GM21576 (cell line): Measurements from ENCODE around the gene KIAA0232.
"Not testable (repeated sequence)": the region's sequence is repeated elsewhere in the genome, so short reads cannot be mapped to it uniquely, and the experiment has no call there.

ENCODE experiments used
- ATAC-seq: cut with Tn5 transposase; IDR thresholded peaks from one replicate; pipeline ENCODE4 v1.9.1; 2021; ENCODE audit warnings: mild to moderate bottlenecking, moderate library complexity; ENCODE audit not compliant: unreplicated experiment

KIAA0232 gene

DNA sequence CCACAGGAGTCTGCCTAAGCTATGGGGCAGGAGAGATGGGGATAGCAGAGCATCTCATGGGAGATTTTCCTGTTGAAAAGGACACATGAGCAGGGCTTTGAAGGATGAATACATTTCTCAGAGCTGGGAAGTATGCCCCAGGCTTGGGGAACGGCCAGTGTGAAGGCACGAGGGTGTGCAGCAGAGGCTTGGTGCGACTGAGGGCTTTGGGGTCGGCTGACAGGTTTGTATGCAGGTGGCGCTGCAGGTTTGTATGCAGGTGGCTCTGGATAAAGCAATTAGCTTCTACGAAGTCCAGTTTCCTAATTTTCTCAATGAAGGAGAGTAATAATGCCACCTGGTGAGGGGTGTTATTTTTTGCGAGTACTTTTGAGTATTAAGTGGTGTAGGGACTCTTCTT, 6.8 kb upstream of the KIAA0232 start:
- no peak for ATAC-seq

DNA sequence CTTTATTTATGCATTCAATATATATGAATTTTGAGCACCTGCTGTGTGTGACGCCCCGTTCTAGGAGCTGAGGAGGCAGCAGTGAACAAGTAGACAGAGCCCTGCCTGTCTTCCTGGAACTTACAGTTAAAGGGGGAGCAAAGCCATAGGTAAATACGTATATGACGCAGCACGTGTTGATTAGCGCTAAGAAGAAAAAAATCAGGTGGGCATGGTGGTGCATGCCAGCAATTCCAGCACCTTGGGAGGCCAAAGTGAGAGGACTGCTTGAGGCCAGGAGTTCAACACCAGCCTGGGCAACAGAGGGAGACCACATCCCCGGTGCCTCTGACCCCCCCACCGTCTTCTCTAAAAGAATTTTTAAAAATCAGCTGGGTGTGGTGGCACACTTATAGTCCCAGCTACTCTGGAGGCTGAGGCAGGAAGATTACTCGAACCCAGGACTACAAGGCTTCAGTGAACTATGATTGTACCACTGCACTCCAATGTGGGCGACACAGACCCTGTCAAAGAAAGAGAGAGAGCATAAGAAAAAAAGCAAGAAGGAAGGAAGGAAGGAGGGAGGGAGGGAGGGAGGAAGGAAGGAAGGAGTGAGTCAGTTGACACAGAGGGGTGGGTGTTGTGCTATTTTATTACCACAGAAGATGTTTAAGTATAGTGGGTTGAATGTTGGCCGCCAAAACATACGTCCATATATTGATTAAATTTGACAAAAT, 5.4 kb upstream of the KIAA0232 start:
- no peak for ATAC-seq

DNA sequence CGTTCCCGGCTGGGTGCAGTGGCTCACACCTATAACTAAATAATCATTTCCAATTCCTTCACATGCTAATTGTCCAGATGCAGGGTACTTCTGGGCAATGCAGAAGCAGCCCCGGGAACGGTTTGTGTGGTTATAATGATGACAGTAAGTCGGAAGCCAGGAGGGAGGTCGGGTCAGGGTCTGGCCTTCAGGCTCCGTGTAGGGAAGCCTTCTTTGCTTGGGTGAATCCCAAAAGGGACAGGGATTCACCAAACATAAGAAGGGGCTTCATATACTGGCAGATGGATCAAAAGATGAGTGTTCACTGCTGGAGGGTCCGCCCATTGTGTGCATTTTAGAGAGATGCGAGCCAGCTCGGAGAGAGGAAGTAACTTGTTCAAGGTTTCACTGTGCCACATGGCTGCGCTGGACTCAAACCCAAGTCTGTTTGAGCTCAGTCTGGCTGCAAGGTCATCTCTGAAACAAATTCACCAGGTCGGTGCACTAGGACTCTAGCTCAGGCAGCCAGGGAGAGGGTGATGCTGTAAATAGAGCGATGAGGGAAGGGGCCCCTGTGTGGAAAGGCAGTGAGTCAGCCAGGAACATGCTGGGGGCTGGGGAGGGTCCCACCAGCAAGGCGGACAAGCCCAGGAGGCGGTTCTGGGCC, 4.8 kb upstream of the KIAA0232 start:
- no peak for ATAC-seq

DNA sequence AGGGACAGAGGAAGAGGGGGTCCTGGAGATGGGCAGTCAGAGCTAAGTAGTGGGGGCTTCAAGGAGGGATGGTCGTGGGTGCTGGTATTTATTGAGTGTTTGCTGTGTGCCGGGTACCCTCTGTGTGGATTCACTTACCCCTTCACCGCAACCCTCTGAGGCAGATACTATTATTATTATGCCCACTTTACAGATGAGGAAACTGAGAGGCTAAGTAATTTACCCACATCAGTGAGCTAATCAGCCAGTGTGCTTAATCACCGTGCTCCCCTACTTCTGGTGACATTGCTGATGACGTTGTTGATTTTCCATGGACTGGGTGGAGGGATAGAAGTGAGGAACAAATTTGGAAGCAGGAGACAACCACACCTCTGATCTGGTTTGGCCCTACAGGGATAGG, 4.1 kb upstream of the KIAA0232 start:
- no peak for ATAC-seq

DNA sequence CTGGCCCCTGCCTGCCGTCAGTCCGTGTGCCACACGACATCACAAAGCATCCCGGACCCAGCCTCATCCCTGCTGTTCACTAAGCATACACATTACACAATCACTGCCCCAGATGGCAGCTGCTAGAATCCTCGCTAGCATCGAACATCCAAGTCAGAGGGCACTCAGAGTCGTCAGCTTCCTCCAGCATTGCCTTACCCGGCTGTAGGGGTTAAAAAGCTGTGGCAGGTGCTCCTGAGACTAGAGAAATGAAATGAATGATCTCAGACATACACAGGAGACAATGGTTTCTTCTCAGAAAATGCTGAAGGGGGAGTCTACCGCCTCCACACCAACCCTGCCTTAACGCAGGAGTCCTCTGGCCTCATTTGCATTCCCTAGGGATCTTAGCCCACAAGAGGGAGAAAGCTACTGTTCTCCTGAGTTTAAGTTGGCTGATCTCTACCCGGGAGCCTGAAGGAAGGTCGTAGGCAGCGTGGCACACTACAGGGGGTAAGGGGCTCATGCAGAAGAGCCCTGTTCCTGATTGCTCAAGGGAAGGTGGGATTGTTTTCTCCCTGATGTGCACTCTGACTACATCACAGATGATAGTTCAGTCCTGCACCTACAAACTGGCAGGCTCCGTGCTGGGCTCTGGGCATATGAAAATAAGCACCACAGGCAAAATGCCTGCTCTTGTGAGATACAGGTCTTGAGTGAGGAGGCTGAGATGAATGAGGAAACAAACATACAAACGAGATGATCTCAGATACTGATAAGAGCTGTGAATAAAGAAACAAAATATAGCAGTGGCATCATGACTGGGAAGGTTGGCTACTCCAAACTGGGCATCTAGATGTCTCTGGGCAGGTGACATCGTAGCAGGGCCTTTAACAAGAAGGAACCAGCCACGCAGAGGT, 2.6 kb upstream of the KIAA0232 start:
- ATAC-seq, result no peak

DNA sequence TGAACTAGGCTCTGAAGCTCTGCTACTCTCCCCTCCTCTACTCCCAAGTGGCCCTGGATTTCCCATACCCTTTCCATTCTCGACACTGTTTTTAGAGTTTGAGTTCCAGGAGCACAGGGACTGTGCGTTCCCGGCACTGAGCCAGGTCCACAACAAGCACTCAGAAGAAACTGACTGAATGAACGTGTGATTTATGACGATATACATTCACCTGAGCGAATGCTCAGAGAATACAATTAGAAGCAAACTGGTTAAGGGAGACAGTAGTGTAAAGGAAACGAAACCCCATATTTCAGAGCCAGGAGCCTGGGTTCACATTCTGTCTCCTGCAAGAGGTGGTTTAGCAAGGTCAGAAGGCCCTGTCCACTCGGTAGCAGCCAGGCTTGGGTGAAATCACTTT, 1.4 kb upstream of the KIAA0232 start:
- no peak for ATAC-seq

DNA sequence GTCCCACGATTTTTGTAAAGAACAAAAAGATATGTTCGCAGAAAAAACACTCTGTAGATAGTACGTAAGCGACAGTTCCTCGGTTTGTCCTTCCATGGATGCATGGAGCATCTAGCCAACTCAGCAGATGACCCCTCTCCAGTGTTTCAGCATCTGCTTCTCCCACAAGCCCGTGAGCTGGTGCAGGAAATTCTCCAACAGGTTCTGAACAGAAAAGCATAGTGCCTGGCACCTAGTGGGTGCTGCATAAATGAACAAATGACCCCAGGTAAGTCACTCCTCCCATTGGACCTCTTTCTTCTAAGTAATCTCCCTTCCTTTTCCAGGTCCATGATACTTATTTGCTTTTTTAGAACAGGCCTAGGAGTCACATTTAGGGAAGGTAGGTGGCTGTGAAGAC, 966 bp upstream of the KIAA0232 start:
- ATAC-seq, result no peak

DNA sequence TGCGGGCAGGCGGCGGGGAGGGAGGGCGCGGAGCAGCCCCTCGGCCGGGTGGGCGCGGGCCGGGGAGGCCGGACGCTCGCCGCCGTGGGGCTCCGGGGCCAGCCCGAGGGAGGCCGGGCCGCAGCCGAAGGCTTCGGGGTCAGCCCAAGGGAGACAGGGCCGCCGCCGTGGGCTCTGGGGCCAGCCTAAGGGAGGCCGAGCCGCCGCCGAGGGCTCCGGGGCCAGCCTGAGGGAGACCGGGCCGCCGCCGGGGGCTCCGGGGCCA, 251 bp downstream of the KIAA0232 start:
- ATAC-seq, result peak; percentile 12

DNA sequence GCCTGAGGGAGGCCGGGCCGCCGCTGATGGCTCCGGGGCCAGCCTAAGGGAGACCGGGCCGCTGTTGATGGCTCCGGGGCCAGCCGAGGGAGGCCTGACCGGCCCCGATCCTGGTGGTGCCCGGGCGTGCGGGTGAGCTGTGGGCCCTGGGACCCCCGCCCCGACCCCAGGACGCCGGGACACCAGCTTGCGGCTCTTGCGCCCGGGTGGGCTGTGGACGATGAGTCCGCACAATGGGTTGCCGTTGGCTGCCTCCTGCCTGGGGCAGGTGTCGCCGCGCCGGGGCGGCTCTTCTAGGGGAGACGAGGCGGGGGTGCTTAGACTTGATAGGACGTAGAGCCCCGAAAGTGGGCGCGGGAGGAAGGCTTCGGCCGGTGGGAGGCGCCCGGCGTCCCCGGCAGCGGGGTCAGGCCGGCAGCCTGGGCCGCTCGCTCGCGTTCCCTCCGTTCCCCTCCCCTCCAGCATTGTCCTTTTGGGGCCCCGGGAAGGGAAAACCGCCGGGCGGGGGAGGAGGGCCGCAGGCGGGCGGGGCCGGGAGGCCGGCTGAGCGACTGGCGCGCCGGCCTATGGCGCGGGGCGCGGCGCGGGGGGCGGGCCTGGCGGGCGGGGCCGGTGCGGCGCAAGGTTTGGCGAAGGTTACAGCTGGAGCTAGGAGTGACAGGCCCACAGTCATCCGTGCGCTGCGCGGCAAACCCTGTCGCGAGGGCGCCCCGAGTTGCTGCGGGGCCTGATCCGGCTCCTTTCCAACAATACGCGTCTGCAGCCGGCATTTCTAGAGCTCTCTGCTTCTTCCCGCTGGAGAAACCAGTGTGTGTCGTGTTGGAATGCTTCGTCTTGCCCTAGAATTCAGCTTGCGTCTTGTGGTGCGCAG, 819 bp downstream of the KIAA0232 start:
- peak; percentile 66 for ATAC-seq

DNA sequence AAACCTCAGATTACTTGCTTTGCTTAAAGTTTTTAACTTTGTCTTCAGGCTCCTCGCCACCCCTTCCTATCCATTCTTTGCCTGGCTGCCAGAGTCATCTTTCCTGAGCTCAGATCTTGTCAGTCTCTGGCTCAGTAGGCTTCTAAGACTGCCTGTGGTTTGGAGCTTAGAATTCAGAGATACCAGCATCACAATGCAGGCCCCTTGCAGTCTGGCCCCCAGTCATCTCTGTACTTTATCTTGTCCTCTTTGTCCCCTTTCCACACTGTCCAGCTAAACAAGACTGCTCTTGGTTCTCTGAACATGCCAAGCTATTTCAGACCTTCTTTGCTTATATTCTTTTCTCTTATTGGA, 3.0 kb downstream of the KIAA0232 start:
- no peak for ATAC-seq

DNA sequence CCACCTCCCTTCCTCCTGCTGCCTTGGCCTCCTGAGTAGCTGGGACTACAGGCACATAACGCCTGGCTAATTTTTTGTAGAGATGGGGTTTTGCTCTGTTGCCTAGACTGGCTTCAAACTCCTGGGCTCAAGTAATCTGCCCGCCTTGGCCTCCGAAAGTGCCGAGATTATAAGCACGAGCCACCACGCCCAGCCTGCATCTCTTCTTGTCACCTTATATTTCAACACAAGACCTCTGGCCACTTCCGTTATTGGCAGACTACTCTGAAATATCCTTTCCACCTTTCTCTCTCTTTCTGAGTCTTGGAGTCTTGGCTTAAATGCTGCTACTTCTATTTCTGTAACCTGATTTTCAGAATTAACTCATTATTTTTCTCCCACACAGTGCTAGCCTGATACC, 5.6 kb downstream of the KIAA0232 start:
- ATAC-seq, result no peak

DNA sequence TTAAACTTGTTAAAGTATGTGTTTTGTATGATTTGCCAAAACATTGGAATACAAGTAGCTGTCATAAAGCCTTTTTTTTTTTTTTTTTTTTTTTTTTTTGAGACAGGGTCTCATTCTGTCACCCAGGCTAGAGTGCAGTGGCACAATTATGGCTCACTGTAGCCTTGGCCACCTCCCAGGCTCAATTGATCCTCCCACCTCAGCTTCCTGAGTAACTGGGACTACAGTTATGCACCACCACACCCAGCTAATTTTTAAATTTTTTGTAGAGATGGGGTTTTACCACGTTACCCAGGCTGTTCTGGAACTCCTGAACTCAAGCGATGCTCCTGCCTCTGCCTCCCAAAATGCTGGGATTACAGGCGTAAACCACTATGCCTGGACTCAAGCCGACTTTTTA, 8.7 kb downstream of the KIAA0232 start:
- ATAC-seq, result not testable (repeated sequence)

DNA sequence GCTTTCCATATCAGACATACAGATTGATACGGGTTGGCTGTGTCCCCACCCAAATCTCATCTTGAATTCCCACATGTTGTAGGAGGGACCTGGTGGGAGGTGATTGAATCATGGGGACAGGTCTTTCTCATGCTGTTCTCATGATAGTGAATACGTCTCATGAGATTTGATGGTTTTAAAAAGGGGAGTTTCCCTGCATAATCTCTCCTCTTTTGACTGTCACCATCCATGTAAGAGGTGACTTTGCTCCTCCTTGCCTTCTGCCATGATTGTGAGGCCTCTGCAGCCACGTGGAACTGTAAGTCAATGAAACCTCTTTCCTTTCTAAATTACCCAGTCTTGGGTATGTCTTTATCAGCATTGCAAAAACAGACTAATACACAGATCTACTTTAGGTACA, 9.3 kb downstream of the KIAA0232 start:
- ATAC-seq, result not testable (repeated sequence)

DNA sequence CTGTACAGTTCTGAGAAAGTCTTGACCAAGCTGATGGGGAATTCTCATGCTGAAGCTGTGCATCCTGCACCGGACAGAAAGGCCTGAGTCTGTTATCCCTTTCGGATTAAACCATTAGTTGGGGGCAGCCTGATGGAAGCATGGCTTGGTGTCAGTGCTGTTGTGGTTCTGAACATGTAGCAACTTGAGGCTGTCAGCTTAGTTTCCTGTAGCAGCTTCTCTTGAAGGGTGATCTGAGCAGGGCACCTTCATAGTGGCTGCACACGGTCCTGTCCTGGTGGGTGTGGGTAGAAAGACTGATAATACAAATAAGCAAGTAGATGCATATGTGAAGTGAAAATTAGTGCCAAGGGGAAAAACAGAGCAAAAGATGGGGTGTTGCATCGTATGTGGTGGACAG, 11.7 kb downstream of the KIAA0232 start:
- no peak for ATAC-seq

DNA sequence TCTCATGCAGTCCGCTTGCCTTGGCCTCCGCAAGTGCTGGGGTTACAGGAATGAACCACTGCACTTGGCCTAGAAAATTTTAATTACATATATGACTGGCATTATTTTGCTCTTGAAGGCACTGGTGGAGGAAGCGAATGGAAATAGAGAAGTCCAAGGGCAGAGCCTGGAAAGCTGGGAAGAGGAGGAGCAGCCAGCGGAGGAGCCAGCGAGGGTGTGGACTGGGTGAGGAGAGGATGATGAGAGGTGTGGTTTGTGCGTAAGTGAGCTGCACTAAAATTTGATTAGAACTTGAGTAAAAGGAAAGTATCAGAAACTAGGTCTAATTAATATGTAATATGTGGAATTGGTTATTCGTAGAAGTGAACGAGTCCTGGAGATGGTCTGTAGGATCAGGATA, 13.3 kb downstream of the KIAA0232 start:
- no peak for ATAC-seq

DNA sequence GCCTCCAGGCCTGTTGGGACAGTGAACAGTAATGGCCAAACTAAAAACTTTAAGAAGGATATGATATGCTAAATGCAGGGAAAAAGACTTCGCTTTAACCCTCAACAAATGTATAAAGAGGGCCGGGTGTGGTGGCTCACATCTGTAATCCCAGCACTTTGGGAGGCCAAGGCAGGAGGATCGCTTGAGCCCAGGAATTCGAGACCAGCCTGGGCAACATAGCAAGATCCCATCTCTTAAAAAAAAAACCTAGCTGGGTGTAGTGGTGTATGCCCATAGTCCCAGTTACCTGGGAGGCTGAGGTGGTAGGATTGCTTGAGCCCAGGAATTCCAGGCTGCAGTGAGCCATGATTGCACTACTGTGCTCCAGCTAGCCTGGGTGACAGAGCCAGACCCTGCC, 14.8 kb downstream of the KIAA0232 start:
- not testable (repeated sequence) for ATAC-seq

DNA sequence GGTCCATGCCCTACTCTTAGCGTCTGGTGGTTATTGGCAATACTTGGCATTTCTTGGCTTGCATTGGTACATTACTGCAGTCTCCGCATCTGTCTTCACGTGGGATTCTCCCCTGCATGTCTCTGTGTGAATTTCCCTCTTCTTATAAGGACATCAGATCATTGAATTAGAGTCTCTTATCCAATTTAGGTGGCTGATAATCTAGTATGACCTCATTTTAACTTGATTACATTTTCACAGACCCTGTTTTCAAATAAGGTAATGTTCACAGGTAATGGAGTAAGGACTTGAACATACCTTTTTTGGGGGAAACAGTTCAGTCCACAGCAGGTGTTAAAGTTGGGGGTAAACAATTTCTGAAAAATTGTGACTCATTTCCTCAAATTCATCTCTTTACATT, 16.6 kb downstream of the KIAA0232 start:
- ATAC-seq, result no peak

DNA sequence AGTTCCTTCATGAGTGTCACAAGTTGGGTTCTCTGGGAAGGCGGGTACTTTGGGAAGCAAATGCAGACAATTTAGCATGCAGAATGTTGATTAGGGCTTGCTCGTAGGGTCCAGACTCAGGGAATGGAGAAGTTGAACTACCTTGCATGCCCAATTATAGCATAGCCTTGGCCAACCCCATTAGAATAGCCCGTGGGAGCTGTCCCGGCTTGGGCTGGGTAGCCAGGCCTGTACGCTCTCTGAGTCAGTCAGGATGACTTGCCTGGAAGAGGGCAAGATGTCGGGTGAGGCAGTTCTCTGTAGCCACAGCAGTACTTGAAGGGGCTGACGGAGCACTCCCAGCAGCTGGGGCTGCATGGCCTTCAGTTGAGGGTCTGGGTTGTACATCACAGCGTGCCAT, 19.5 kb downstream of the KIAA0232 start:
- no peak for ATAC-seq

DNA sequence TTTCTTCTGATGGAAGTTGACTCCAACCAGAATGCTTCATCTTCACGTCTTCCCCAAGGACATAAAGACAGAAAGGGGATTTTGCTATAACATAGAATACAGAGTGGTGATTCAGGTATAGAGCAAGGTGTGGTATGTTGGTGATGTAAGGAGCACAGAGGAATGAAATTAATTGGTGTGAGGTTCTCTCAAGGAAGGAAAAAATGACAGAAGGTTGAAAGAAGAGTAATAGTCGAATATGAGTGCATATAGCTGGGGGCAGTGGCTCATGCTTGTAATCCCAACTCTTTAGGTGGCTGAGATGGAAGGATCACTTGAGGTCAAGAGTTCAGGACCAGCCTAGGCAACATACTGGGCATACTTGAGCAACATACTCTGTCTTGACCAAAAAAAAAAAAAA, 20.1 kb downstream of the KIAA0232 start:
- ATAC-seq, result no peak

DNA sequence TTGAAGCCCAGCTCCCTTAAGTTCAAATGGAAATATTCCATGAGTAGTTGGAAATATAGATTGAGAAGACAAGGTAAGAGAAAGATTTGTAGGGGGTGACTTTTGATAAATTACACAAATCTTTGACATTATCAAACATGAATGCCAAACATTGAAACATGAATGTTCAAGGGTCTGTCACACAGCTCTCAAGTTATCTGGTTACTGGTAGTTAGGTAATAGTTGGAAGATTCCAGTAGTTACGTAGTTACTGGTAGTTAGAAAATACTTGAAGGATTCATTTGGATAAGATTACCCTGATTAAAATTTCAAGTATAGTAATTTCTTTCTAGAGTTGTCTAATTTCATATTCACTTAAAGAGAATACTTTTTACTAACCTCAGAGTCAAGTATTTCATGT, 20.7 kb downstream of the KIAA0232 start:
- no peak for ATAC-seq

DNA sequence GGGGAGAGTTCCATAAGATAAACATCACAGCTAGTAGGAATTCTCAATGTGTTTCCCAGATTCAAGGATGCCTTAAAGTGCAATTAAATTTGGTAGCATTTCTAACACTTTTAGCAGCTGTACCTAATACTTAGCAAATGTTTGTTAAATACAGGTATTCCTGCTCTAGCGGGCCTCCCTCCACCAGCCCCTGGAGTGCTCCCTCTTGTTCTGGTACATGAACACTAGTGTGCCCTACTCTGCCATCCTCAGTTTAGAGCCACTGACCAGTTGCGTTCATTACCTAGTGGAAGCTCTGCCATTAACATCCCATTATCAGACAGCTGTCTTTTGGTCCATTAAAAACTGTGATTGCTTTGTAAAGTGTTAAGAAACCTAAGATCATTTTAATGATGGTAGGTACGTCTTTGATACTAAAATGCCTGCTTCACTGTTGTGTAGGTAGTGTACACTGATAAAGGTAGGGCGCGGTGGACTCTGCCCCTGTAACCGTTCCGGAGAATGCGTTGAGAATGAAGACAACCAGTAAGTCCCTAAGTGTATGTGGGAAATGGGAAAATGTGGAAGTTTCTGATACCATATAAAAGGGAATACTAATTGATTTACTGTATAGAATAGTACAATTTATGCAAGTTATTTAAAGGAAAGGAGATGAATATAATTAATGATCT, 21.7 kb downstream of the KIAA0232 start:
- no peak for ATAC-seq
